A673 (cell line): Measurements from ENCODE around the gene FGGY. TPM values are rescaled to one million over a fixed set of nuclear protein-coding genes. Genes with fewer than 3 reads are reported as not detected.
A peak's percentile ranks its signal among the peaks of the same experiment; 100 is the strongest.

Experiments
- BruUV-seq: library from RNA; stranded (reverse); fragments of 400-500 nt; replicated peaks from 2 replicates; lab custom pipeline; 2021; lab: Mats Ljungman, UMichigan
- CTCF ChIA-PET: fragments of 300-600 bp; sonication (Branson Sonifier 250); formaldehyde crosslinking; loops from one replicate; lab custom pipeline; 2022; ENCODE audit warnings: antibody characterized with exemption; lab: Charles Lee
- POLR2A ChIA-PET: fragments of 300-600 bp; sonication (Branson Sonifier 250); formaldehyde crosslinking; loops from one replicate; lab custom pipeline; 2022; ENCODE audit warnings: antibody characterized with exemption; ENCODE audit not compliant: low non-redundant PET; lab: Charles Lee
- DNase-seq: peaks from one replicate; pipeline ENCODE4 v3.0.0-alpha.2; 2015; ENCODE audit warnings: low spot score
- H3K27ac ChIP-seq: fragments of 200-600 bp; sonication (generic); 2 replicates; pipeline ENCODE4 v1.5.1; 2016; ENCODE audit warnings: mixed run types, low read depth, mild to moderate bottlenecking, mixed read lengths, antibody characterized with exemption, low read length; ENCODE audit not compliant: poor library complexity, severe bottlenecking
- H3K27me3 ChIP-seq: fragments of 200-600 bp; sonication (generic); replicated peaks from 2 replicates; pipeline ENCODE4 v1.6.1; 2017; ENCODE audit warnings: mixed run types, low read depth, mild to moderate bottlenecking, mixed read lengths, antibody characterized with exemption, low read length; ENCODE audit not compliant: insufficient read depth, poor library complexity
- H3K36me3 ChIP-seq: fragments of 200-600 bp; sonication (generic); 2 replicates; pipeline ENCODE4 v1.6.1; 2016; ENCODE audit warnings: mixed run types, mild to moderate bottlenecking, mixed read lengths, antibody characterized with exemption, low read length; ENCODE audit not compliant: insufficient read depth, poor library complexity, severe bottlenecking
- H3K4me1 ChIP-seq: fragments of 200-600 bp; sonication (generic); 2 replicates; pipeline ENCODE4 v1.6.1; 2017; ENCODE audit warnings: mixed run types, mild to moderate bottlenecking, mixed read lengths, antibody characterized with exemption, low read length; ENCODE audit not compliant: insufficient read depth, poor library complexity, severe bottlenecking
- H3K4me3 ChIP-seq: fragments of 200-600 bp; sonication (generic); 2 replicates; pipeline ENCODE4 v1.5.1; 2016; ENCODE audit warnings: low read depth, mixed run types, mild to moderate bottlenecking, mixed read lengths, low read length; ENCODE audit not compliant: poor library complexity, severe bottlenecking
- H3K9me3 ChIP-seq: fragments of 200-600 bp; sonication (generic); 2 replicates; pipeline ENCODE4 v1.6.1; 2016; ENCODE audit warnings: mixed run types, low read depth, mild to moderate bottlenecking, mixed read lengths, antibody characterized with exemption, low read length; ENCODE audit not compliant: poor library complexity, severe bottlenecking
- EZH2 ChIP-seq: fragments of 200-600 bp; sonication (generic); IDR thresholded peaks from 2 replicates; pipeline ENCODE4 v1.6.1; 2017; ENCODE audit warnings: borderline replicate concordance, low read depth, mild to moderate bottlenecking, mixed read lengths, antibody characterized with exemption, low read length; ENCODE audit not compliant: poor library complexity, severe bottlenecking
- intact Hi-C: fragments of 100-400 bp; cut with micrococcal nuclease; formaldehyde crosslinking; loops from one replicate; pipeline ENCODE4 v1.10.0; 2022; ENCODE audit not compliant: unreplicated experiment
- total RNA-seq: library from RNA; stranded (reverse); gene quantifications from 2 replicates; pipeline ENCODE4 v1.2.3, GENCODE V29; 2021
- TF ChIP-seq, protein P1 (sequence below): fragments of 300-800, 200-600 bp; sonication (generic); conservative IDR thresholded peaks from 2 replicates; pipeline ENCODE4 v1.5.1; 2017; ENCODE audit warnings: low read depth, mild to moderate bottlenecking, antibody characterized with exemption, low read length, moderate library complexity, mixed read lengths

FGGY gene
- total RNA-seq, 1 experiment from 2014 or later, result 2.6 TPM

- no peaks in the 10 kb centered on the region for H3K36me3 ChIP-seq
- no peaks in the 10 kb centered on the region for H3K27me3 ChIP-seq
- H3K4me3 ChIP-seq, result no peak overlapping the region
- ChIA-PET POLR2A (no interaction called here), CTCF (no interaction called here)
- no peaks in the 10 kb centered on the region for H3K9me3 ChIP-seq
- no TSS peak for BruUV-seq
- intact Hi-C loops, result no loop called here
- TF ChIP-seq, protein P1, sequence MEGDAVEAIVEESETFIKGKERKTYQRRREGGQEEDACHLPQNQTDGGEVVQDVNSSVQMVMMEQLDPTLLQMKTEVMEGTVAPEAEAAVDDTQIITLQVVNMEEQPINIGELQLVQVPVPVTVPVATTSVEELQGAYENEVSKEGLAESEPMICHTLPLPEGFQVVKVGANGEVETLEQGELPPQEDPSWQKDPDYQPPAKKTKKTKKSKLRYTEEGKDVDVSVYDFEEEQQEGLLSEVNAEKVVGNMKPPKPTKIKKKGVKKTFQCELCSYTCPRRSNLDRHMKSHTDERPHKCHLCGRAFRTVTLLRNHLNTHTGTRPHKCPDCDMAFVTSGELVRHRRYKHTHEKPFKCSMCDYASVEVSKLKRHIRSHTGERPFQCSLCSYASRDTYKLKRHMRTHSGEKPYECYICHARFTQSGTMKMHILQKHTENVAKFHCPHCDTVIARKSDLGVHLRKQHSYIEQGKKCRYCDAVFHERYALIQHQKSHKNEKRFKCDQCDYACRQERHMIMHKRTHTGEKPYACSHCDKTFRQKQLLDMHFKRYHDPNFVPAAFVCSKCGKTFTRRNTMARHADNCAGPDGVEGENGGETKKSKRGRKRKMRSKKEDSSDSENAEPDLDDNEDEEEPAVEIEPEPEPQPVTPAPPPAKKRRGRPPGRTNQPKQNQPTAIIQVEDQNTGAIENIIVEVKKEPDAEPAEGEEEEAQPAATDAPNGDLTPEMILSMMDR, result no peak
- no peak for TF ChIP-seq EZH2
- DNase-seq, result no peak
- no peaks in the 10 kb centered on the region for H3K4me1 ChIP-seq
- no peak overlapping the region for H3K27ac ChIP-seq
Observed at GRCh38 chr1:59657873-59658465, 361.1 kb downstream of the FGGY start.

GRCh38 chr1:59664166-59664565 is 367.3 kb downstream of the FGGY start:
- CTCF ChIA-PET, result no interaction called here
- H3K9me3 ChIP-seq, result no peaks in the 10 kb centered on the region
- POLR2A ChIA-PET, result no interaction called here
- BruUV-seq, result no TSS peak
- TF ChIP-seq, protein P1, result no peak
- no peak for TF ChIP-seq EZH2
- no peak overlapping the region for H3K27ac ChIP-seq
- H3K4me3 ChIP-seq, result no peak overlapping the region
- H3K4me1 ChIP-seq, result no peaks in the 10 kb centered on the region
- H3K36me3 ChIP-seq, result no peaks in the 10 kb centered on the region
- no peaks in the 10 kb centered on the region for H3K27me3 ChIP-seq
- no peak for DNase-seq
- intact Hi-C loops, result no loop called here

GRCh38 chr1:59666106-59666505 is 369.2 kb downstream of the FGGY start:
- TF ChIP-seq, protein P1, result peak; percentile 33; the same call in 1 of the 2 replicates
- no peak for TF ChIP-seq EZH2
- POLR2A ChIA-PET, result no interaction called here
- no TSS peak for BruUV-seq
- no peak for DNase-seq
- no peaks in the 10 kb centered on the region for H3K4me1 ChIP-seq
- no peak overlapping the region for H3K27ac ChIP-seq
- no peak overlapping the region for H3K4me3 ChIP-seq
- no peaks in the 10 kb centered on the region for H3K9me3 ChIP-seq
- intact Hi-C loops, result no loop called here
- no peaks in the 10 kb centered on the region for H3K27me3 ChIP-seq
- CTCF ChIA-PET, result no interaction called here
- H3K36me3 ChIP-seq, result no peaks in the 10 kb centered on the region
